ENCODE measurements around the gene REV3L. TPM values are rescaled to one million over a fixed set of nuclear protein-coding genes. Genes with fewer than 3 reads are reported as not detected.

The REV3L gene
- total and polyA plus RNA-seq, 2 of the 13 experiments (the other 11 are each of a cell fraction or from before 2014, with no cell fraction given), result 12.8 to 31.3 TPM

DNA sequence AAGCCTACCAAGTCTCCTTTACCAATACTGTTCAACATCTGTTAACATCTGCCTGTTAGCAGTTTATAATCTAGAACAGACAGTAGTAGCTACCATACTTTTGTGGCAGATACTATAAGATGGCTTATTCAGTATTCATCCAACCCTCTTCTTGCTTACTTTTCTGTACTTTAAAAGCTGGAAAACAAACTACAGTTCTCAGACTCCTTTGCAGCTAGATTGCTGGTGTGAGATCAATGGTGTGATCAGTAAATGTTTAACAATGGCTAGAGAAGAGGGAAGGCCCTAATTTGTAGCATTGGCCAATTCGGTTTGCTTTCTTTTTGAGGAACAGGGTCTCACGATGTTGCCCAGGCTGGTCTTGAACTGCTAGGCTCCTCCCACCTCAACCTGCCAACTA lies 3.5 kb upstream of the REV3L start:
- peaks cover 14% of the 10 kb centered on the region for H3K4me1 ChIP-seq (ENCODE audit: insufficient read depth, low read length)
- CTCF ChIA-PET (ENCODE audit: low intra/inter-chr PET ratio, low total read pairs), result no interaction called here
- WGBS (ENCODE audit: low lambda C conversion rate), result 100% methylated on average over 2 of the region's 2 CpGs
- no peak for FAIRE-seq
- intact Hi-C loops (cut with micrococcal nuclease; ENCODE audit: unreplicated experiment) (no loop called here), in situ Hi-C loops (cut with HindIII; ENCODE audit: extremely low pct_ligation_motif_present, low pct_unique_long_range_greater_than_20kb) (no loop called here)
- DNase-seq (ENCODE audit: low spot score), result no peak
- POLR2A ChIA-PET, result no interaction called here
- H4K20me1 ChIP-seq (ENCODE audit: insufficient read depth, low read length), result peaks cover under 1% of the 10 kb centered on the region
- H3K9ac ChIP-seq (ENCODE audit: insufficient read depth, low read depth, low read length), result no peak overlapping the region
- no peaks in the 10 kb centered on the region for H3K9me3 ChIP-seq (ENCODE audit: low read length)
- peaks cover 0 to 4% of the 10 kb centered on the region in 2 experiments; a peak in 1 of 5 replicates for H3K36me3 ChIP-seq (replicated peaks in 1 of 2; ENCODE audit: control insufficient read depth in 1 of 2, insufficient read depth in 2 of 2, low read length in 2 of 2)
- no peak for ATAC-seq
- H2AFZ ChIP-seq (ENCODE audit: low read length), result no peak overlapping the region
- peaks cover 59% of the 10 kb centered on the region for H3K79me2 ChIP-seq (ENCODE audit: insufficient read depth, low read length)
- BruUV-seq (replicated peaks), result no TSS peak
- no peak overlapping the region for H3K4me3 ChIP-seq (replicated peaks in 1 of 3; ENCODE audit: insufficient read depth in 1 of 3, low read depth in 2 of 3, low read length in 3 of 3)
- H3K27ac ChIP-seq (ENCODE audit: extremely low read length, insufficient read depth, low read length), result no peak overlapping the region
- peaks cover 0 to 3% of the 10 kb centered on the region in 2 experiments; a peak in 1 of 5 replicates for H3K27me3 ChIP-seq (ENCODE audit: control insufficient read depth in 1 of 2, insufficient read depth in 2 of 2, low read length in 2 of 2)
- no peak for TF ChIP-seq JARID2 (CRISPR knock-in tag; IDR thresholded peaks at IDR 0.05; ENCODE audit: insufficient replicate concordance)
- no peak overlapping the region for H3K4me2 ChIP-seq (ENCODE audit: low read depth, low read length)

DNA sequence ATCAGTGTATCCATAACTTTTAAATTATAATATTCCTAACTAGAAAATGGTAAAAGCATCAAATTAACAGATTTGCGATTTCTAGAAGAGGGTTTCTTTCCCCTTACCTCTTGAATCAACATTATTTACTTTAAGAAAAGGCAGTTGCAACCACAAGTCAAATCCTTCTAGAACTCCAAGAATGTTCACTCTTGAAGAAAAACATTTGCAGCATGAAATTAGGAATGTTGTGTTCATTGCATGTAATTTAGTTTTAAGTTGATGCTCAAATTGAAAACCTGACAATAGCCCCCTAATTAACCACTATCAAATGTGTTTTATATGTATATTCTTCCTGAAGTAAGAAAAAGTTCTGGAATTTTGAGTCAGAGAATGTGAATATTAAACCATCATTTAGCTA lies 2.3 kb upstream of the REV3L start:
- intact Hi-C loops (cut with micrococcal nuclease; ENCODE audit: unreplicated experiment) (no loop called here), in situ Hi-C loops (cut with HindIII; ENCODE audit: extremely low pct_ligation_motif_present, low pct_unique_long_range_greater_than_20kb) (no loop called here)
- FAIRE-seq (no peak), DNase-seq (ENCODE audit: low spot score) (no peak), ATAC-seq (no peak)
- no TSS peak for BruUV-seq (replicated peaks)
- Histone ChIP-seq H3K4me3 (replicated peaks in 1 of 3; ENCODE audit: insufficient read depth in 1 of 3, low read depth in 2 of 3, low read length in 3 of 3) (peak overlapping the region; percentile 92 to 95 (median 94); a peak in 2 of 6 replicates), H3K79me2 (ENCODE audit: insufficient read depth, low read length) (peaks cover 70% of the 10 kb centered on the region), H3K4me1 (ENCODE audit: insufficient read depth, low read length) (peaks cover 25% of the 10 kb centered on the region), H2AFZ (ENCODE audit: low read length) (no peak overlapping the region), H3K36me3 (replicated peaks in 1 of 2; ENCODE audit: control insufficient read depth in 1 of 2, insufficient read depth in 2 of 2, low read length in 2 of 2) (peaks cover 0 to 4% of the 10 kb centered on the region in 2 experiments; a peak in 1 of 5 replicates), H3K27me3 (ENCODE audit: control insufficient read depth in 1 of 2, insufficient read depth in 2 of 2, low read length in 2 of 2) (peaks cover 0 to 3% of the 10 kb centered on the region in 2 experiments; a peak in 1 of 5 replicates), H3K9ac (ENCODE audit: insufficient read depth, low read depth, low read length) (peak overlapping the region; percentile 95; the same call in 1 of the 2 replicates), H3K27ac (ENCODE audit: extremely low read length, insufficient read depth, low read length) (peak overlapping the region; percentile 98), H4K20me1 (ENCODE audit: insufficient read depth, low read length) (peaks cover 4% of the 10 kb centered on the region), H3K4me2 (ENCODE audit: low read depth, low read length) (peak overlapping the region; percentile 84), H3K9me3 (ENCODE audit: low read length) (no peaks in the 10 kb centered on the region)
- TF ChIP-seq, protein P1, sequence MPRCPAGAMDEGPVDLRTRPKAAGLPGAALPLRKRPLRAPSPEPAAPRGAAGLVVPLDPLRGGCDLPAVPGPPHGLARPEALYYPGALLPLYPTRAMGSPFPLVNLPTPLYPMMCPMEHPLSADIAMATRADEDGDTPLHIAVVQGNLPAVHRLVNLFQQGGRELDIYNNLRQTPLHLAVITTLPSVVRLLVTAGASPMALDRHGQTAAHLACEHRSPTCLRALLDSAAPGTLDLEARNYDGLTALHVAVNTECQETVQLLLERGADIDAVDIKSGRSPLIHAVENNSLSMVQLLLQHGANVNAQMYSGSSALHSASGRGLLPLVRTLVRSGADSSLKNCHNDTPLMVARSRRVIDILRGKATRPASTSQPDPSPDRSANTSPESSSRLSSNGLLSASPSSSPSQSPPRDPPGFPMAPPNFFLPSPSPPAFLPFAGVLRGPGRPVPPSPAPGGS (CRISPR knock-in tag; IDR thresholded peaks at IDR 0.05), result no peak
- TF ChIP-seq ZNF709 (CRISPR knock-in tag; IDR thresholded peaks at IDR 0.05), result no peak
- TF ChIP-seq ZNF749 (CRISPR knock-in tag; IDR thresholded peaks at IDR 0.05; ENCODE audit: borderline replicate concordance), result no peak
- no peak for TF ChIP-seq HCFC1 (IDR thresholded peaks at IDR 0.05; ENCODE audit: low read depth, low read length)
- no peak for TF ChIP-seq JUN (CRISPR knock-in tag; IDR thresholded peaks at IDR 0.05)
- TF ChIP-seq NR2F1 (CRISPR knock-in tag; IDR thresholded peaks at IDR 0.05), result no peak
- no peak for TF ChIP-seq CEBPB (IDR thresholded peaks at IDR 0.05; ENCODE audit: borderline replicate concordance, low read depth, low read length)
- TF ChIP-seq ZNF326 (CRISPR knock-in tag; IDR thresholded peaks at IDR 0.05; ENCODE audit: borderline replicate concordance), result no peak
- WGBS (ENCODE audit: low lambda C conversion rate), result 91% methylated on average over 1 of the region's 1 CpG
- POLR2A ChIA-PET, result interaction anchor here (0.8 to 2.9 kb wide), 9 partner anchors 9 to 226 kb away, joined by 3 to 42 read pairs (median 5); partner anchors contain the start of gene TRAF3IP2
- CTCF ChIA-PET (ENCODE audit: low intra/inter-chr PET ratio, low total read pairs), result no interaction called here

All from HepG2 (cell line).